GM19328 (cell line): ENCODE data around the gene ITPR1.

Source experiments
- ATAC-seq: cut with Tn5 transposase; IDR thresholded peaks from one replicate; pipeline ENCODE4 v1.9.1; 2021; ENCODE audit warnings: mild to moderate bottlenecking, moderate library complexity; ENCODE audit not compliant: unreplicated experiment

The ITPR1 gene

DNA sequence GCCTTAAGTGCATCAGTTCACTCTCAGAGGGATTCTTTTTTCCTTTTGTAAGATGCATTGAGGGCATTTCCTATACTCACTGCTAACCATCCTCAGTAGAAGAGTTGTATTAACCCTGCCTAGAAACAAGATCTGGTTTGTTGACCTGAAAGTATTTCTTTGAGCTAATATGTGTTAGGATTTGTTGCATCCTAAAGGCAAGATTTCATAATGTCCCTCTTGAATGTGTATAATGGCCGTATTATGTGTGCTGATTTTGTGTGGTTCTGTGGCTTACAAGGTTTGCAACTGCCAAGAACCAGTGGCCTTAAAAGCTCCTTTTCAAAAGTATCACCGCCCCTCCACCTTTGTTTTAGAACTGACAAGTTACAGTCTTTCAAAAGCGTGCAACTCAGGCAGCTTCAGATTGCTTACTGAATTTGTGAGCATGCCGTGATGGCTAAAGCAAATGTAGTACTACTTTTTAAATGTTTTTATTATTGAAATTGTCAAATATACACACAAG is 304.1 kb downstream of the ITPR1 start:
- no peak for ATAC-seq

DNA sequence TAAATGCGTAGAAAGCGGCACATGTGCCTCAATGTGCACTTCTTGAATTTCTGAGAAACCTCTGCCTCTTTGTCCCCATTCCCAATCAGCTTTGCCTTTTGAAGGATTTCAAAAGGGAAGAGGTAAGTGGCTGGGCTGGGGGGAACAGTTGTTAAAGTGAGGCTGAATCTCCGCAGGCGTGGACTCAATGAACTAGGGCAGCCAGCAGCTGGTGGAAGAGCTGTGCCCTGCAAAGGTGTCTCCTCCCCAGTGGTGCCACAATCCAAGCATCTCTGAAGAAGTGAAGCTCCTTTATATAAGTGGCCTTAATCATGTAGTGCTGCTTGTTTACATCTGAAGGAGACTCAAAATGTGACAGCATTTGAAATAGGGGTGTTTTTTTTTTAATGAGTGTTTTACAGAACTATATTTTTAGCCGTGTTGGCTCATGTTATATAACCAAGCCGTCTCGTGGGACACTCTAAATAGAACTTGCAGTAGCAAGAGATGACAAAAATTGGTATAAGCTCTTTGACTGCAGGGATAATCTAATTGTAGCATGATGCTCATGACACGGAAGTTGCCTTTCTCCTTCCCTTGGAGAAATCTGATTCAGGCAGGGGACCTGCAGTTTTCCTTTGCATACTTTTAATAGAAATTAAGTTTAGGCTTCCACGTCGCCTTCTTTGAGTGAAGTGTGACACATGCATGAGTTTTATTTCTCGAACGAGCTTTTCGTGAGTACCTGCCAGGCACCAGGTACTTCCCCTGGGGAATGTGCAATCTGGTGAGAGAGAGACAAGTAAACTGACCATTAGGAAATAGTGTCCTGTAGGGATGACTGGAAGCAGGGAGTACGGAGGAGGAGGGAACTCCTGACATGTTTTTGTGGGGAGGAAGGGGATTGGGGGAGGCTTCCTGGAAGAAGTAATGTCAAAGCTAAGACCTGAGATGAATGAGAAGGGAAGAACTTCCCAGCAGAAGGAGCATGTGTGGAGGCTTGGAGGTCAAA is 306.4 kb downstream of the ITPR1 start:
- ATAC-seq, result no peak

DNA sequence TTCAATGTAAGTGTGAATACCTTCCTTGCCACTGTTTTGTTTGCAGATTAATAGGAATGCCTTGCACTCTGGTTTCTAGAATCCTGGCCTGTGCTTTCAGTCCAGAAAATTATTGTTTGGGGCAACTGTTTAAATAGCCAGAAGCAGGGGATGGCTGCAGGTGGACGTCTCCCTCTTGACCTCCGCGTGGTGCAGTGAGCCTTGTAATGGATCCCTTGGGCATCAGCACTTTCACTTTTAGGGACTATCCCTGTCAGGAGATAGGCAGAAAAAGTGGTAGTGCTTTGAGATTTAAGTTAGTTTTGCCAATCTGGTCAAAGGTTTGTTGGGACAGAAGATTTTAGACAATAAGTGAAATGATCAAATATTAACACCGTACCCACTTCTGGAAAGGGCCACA is 307.4 kb downstream of the ITPR1 start:
- ATAC-seq, result no peak

DNA sequence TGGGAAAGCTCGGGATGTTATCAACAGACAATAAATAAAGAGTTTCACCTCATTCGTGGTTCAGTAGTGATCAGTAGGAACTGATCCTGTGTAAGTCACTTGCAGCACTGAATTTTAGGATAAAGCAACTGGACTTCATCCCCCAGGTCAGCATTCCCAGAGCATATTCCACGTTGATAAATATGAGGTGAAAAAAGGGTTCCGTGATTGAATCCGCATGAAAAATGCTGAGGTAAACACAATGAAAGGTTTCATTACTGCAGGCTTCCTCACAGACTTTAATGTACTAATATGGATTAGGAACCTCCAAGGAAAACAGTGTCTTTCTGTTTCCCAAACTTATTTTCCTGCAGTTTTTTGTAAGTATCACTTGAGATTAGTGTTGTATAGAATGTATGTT is 308.7 kb downstream of the ITPR1 start:
- ATAC-seq, result no peak

DNA sequence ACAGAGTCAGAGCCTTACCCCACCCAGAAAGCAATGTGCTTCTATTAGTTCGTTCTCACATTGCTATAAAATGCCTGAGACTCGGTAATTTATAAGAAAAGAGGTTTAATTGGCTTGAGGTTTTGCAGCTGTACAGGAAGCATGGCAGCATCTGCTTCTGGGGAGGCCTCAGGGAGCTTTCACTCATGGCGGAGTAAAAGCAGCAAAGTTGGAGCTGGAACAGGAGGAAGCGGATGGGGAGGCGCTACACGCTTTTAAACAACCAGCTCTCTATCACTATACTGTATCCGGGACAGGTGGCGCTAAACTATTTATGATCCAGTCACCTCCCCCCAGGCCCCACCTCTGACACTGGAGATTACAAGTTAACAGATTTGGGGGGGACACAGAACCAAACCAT is 309.8 kb downstream of the ITPR1 start:
- no peak for ATAC-seq

DNA sequence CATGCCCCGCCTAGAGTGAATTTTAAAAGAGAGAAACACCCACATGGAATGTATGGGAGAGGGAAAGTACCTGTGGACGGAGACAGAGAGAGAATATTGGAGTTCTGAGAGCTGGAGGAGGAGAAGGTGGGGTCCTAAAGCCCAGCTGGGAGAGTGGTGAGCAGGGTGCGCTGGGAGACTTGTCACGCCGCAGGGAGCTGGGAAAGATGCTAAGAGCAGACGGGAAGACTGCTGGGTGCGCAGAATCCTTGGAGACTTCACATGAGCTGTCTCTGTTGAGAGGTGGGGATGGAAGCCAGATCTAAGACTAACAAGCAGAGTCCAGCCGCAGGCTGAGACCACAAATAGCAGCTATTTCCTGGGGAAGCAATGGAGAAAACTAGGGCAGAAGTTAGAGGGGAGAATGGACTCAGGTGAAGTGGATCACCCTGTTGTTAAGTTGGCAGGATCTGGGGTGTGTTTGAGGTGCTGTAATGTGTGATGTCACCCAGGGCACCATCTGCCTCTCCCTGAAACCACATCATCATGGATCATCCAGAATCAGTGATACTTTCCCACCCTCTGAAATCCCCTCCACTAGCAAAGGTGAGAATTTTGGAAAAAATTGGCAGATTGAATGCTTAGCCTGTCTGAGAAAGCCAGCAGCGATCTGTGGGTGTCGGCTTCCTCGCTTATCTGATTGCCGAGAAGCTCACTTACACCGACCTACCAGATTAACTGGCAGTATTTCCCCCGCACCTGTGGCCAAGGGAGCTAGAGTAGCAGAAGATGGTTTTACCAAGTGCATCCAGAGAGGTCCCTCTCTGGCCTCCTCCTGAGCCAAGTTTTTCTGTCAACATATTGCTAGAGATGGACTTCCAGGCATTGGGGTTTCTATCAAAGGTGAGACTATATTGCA is 311.3 kb downstream of the ITPR1 start:
- ATAC-seq, result no peak

DNA sequence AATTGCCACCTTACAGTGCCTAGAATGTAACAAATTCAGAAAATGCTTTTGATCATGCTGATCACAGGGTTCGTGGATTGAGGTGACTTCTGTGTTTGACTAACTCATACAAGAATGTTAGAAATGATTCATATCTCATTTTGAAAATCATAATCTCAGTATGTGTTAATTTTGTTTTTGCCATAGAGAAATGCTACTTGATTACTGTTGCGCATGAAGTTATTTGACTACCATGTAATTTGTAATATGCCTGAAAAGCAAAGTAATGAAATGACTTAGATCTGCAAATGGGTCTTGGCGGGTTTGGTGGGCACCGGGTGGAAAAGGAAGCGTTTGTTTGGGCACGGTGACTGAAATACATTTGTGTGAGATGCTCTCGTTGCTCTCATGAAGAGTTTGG is 312.5 kb downstream of the ITPR1 start:
- no peak for ATAC-seq

DNA sequence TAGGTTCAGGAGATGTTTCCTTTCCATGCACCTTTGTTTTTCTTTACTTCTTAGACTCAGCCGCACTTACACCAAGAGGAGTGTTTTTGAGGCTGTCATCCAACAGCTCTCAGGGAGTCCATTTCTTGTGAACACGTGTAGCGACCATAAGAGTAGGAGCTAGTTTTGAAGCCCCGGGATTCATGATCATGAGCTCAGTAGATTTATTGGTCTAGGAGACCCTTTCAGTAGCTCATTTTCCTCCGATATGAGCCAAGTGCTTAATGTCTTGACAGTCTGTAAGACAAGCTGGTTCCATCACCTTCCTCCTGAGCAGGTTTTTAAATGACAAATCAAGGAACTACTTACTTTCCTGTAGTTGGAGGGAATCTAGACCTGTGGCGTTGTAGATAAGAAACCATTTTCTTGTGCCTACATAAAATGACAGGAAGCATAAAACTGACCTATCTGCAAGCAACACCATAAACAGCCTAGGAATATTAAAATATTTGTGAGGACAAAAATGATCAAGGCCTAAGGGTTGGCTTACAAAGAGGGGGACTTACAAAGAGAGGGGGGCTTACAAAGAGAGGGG is 313.5 kb downstream of the ITPR1 start:
- ATAC-seq, result no peak

DNA sequence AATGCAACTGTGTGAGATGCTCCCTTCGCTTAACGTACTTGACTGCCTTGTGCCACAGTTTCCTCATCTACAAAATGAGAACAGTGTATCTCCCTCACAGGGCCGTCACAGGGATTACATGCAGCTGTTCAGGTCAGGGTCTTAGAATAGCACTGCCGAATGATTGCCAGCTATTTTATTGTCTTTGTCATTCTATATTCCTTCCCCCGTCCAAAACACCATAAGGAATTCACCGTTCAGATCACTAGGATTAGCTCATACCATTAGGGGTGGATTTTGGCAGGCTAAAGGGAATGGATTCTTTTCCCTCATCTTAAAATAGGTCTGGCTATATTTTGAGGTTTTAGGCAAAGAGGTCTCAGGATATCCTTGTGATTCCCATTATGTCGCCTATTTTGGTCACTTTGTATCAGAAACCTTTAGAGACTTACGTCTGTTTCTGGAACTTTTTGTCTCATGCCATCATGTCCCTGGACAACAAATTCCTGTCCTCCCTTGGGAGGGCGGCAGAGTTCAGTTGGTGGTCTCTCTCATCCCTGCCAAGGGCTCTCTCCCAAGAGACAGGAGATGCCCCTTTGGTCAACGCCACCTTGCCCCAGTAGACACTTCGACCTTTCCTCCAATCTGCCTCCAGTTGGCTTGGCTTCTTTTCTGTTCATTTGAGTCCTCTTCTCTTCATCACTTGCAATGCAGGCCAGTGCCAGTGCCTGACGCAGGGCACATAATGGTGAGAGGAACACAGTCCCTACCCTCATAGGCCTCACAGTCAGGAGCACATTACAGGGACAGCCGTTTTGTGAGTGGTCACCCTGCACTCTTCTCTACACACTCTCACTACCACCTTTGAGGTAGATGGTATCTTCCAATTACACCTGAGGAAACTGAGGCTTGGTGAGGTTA is 314.5 kb downstream of the ITPR1 start:
- no peak for ATAC-seq

DNA sequence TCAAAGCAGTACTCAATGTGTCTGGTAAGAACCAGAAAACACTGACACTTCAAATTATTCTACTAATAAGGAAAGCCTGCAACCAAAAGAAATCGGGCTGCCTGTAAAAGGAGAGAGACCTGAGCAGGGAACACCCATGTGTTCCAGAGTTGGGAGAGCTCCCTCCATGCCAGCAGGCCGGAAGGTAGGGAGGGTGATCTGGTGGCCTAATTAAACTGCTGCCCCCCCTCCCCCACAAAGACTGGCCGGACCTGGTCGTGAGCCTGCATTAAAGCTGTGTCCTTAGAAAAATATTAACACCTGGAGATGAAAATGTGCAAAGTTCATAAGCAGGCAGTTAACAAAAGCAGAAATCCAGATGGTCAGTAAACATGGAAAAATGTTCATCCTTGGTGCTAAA is 315.5 kb downstream of the ITPR1 start:
- ATAC-seq, result no peak

DNA sequence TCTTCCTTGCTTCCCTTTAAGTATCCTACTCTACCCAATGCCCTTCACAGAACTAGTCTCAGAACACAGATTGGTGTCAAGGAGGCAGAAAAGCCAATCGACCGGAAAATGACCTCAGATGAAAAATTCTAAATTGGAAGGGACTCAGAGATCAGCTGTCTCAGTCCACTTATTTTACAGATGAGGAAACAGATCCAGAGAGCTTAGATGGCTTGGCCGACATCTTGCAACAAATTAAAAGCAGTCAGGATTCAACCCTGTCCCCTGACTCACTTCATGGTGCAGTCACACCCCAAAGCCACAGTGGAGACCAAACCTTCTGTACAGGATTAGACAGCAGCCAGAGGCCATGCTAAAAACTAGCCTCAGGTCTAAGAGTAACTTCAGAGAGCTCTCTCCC is 316.8 kb downstream of the ITPR1 start:
- no peak for ATAC-seq

DNA sequence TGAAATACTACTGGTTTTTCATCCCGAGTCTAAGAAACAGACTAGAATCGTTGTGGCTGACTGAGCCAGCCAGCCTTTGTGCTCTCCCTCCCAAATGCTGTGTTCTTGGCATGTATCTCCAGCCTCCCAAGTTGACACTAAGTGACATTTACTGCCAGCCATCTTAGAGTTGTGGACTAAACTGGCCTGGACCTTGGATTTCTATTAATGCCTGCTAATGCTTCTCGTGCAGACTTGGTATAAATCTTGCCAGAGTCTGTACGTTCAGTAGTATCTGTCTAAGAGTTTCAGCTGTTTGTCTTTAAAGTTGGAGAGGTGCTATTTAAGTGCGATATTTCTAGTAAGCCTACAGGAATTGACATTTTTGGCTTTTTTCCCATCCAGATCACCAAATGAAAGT is 319.4 kb downstream of the ITPR1 start:
- no peak for ATAC-seq

DNA sequence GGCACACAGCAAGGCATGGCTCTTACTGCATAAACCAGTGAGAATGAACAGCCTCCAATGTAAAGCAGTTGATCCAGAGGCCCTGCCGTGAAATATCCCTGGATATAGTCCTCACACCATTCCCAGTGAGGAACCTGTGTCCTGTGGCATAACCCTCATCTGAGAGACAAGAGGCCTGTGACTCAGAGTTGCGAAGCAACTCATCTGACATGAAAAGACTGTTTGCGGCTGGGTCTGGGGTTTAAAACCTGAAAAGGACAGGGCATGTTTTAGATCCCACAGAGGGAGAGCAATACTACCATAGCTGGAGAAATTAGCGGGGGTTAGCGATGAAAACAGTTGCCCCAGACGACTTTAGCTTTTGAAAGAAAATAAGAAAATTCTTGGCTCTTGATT is 320.8 kb downstream of the ITPR1 start:
- ATAC-seq, result no peak

DNA sequence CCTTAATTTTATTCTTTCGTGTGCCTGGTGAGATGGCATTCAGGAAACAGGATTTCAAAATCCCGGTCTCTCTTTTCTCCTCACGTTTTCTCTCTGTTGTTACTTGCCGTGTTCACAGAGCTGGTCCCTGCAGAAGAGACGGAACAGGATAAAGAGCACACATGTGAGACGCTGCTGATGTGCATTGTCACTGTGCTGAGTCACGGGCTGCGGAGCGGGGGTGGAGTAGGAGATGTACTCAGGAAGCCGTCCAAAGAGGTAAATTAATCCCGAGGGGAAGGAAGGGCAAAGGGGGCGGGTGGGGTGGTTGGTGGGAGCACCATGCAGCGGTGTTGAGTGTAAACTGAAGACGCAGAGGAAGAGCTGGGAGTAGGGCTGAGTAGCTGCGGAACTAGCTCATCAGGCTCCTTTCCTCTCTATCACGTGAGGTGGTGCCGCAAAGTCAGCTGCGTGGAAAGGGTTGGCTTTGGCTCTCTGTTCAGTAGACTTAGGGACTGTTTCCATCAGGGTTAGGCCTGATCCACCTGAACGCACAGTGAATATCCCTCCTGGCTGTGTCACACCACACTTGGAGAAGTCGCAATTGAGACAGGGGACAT is 321.3 kb downstream of the ITPR1 start:
- ATAC-seq, result no peak

DNA sequence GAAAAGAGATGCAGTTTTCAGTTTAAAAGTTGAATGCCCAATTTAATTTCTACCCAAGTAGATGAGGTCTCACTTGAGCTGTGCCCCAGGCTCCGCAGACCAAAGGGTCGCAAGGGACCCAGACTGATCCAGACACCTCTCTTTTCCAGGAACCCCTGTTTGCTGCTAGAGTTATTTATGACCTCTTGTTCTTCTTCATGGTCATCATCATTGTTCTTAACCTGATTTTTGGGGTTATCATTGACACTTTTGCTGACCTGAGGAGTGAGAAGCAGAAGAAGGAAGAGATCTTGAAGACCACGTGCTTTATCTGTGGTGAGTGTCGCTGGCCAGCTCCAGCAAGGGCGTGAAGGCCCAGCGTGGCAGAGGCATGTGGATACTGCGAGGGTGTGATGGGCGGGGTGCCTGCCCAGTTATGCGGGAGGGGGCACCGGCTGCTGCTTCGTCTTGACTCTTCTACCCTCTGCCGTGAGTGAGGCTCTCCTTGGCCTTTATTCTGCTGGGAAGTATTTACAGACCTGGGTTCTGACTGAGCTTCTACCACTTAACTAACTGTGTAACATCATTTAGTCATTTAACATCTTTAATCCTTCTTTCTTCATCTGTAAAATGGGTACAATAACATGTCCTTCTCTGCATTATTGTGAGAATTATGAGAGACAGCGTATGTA is 321.9 kb downstream of the ITPR1 start:
- no peak for ATAC-seq

DNA sequence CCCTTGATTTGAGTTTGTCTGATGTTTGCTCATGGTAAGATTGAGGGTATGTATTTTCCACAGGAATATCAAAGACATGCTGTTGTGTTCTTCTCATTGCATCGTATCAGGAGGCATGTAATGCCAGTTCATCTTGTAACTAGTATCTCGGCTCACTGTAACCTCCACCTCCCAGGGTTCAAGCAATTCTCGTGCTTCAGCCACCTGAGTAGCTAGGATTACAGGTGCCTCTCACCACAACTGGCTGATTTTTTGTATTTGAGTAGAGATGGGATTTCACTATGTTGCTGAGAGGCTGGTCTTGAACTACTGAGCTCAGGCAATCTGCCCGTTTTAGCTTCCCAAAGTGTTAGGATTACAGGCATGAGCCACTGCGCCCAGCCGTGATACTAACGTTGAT is 323.2 kb downstream of the ITPR1 start:
- ATAC-seq, result no peak

DNA sequence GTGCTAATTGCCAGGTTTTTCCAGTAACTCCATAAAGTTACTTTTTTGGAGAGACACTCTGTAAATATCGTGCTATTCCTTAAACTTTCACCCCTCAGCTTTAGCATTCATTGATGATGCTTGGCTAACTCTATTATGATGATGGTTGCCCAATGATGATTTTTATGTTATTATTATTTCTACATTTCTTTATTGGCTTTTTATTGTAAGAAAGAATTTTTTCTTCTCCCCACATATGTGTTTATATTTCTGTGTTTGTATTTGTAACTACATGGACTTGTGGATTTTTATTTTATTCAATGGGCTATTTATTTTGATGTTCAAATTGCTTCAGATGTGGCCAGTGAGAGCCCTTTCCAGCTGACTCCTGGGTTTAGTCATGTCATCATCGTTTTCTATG is 323.6 kb downstream of the ITPR1 start:
- no peak for ATAC-seq

DNA sequence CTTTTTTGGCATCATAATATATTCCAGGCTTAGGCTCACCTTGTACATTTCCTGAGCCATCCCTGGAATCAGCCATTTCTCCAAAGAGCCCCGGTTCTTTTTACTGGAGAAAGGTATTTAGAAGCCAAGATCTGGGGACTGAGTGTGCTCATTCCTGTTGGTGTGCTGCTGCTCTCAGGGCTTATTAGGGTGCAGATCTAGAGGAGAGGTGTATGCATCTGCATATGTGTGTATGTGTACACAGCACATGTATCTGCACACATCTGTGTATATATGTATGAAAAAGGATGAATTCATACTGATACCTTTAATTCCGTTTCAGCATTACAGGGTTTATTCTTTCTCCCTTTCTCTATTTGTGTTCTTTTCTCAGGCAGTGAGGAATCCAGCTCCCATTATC is 324.0 kb downstream of the ITPR1 start:
- ATAC-seq, result no peak

DNA sequence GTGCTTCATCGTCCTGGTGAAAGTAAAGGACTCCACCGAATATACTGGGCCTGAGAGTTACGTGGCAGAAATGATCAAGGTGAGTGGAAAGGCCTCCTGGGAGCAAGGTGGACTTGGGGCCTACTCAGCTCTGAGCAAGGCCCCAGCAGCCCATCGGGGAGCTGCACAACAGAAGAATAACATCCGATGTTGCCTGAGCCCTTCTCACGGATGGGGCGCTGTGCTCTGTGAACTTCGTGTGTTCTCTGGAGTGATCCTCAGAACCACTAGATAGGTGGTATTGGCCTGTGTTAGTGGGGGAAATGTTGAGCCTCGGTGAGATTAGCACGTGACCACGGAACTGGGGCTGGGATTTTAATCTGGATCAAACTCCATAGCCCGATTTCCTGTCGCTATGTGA is 325.0 kb downstream of the ITPR1 start:
- no peak for ATAC-seq
